ENCODE measurements around the gene BRME1.

The BRME1 gene

GRCh38 chr19:13905634-13906520 is at the start of gene BRME1, which contains the start of gene CC2D1A:
Gene BRME1 (minus strand): TSS chr19:13906117. CDS start chr19:13904892, 1,225 bp downstream.
Gene CC2D1A (plus strand): TSS chr19:13906201. CDS start chr19:13906442, 241 bp downstream.
- H3K79me2 ChIP-seq (ENCODE audit: insufficient read depth, low read depth), result no peaks in the 10 kb centered on the region
- no peaks in the 10 kb centered on the region for H3K36me3 ChIP-seq (ENCODE audit: insufficient read depth)
- TF ChIP-seq CTCF (conservative IDR thresholded peaks at IDR 0.05; ENCODE audit: low read depth, low read length), result no peak
- H3K4me2 ChIP-seq, result peak within 1 kb of the TSS; percentile 59
- peaks cover 7% of the 10 kb centered on the region for H3K4me1 ChIP-seq (ENCODE audit: low read depth, poor library complexity, severe bottlenecking)
- H3K9ac ChIP-seq, result peak within 1 kb of the TSS; percentile 67
- no peaks in the 10 kb centered on the region for H3K27me3 ChIP-seq (ENCODE audit: insufficient read depth, low read depth)
- peak within 1 kb of the TSS; percentile 62 for H2AFZ ChIP-seq (ENCODE audit: low read depth)
- H3K4me3 ChIP-seq (IDR thresholded peaks at IDR 0.05; ENCODE audit: insufficient read depth, low read depth, low read length), result no peak within 1 kb of the TSS
- H3K27ac ChIP-seq, result no peak within 1 kb of the TSS; the same call in 1 of the 2 replicates
- H4K20me1 ChIP-seq (ENCODE audit: insufficient read depth), result no peaks in the 10 kb centered on the region

GRCh38 chr19:13954185-13954584 is 48.3 kb upstream of the BRME1 start:
- H3K4me3 ChIP-seq (IDR thresholded peaks at IDR 0.05; ENCODE audit: insufficient read depth, low read depth, low read length), result no peak overlapping the region
- H3K9ac ChIP-seq, result no peak overlapping the region
- H2AFZ ChIP-seq (ENCODE audit: low read depth), result no peak overlapping the region
- H3K36me3 ChIP-seq (ENCODE audit: insufficient read depth), result no peaks in the 10 kb centered on the region
- H3K27me3 ChIP-seq (ENCODE audit: insufficient read depth, low read depth), result no peaks in the 10 kb centered on the region
- H4K20me1 ChIP-seq (ENCODE audit: insufficient read depth), result no peaks in the 10 kb centered on the region
- H3K79me2 ChIP-seq (ENCODE audit: insufficient read depth, low read depth), result peaks cover 10% of the 10 kb centered on the region; the same call in 1 of the 2 replicates
- H3K4me2 ChIP-seq, result no peak overlapping the region; the same call in 1 of the 2 replicates
- peaks cover 7% of the 10 kb centered on the region for H3K4me1 ChIP-seq (ENCODE audit: low read depth, poor library complexity, severe bottlenecking)
- no peak for TF ChIP-seq CTCF (conservative IDR thresholded peaks at IDR 0.05; ENCODE audit: low read depth, low read length)
- no peak overlapping the region for H3K27ac ChIP-seq

GRCh38 chr19:13952931-13953531 is 47.1 kb upstream of the BRME1 start:
- Histone ChIP-seq H3K27ac (no peak overlapping the region), H3K79me2 (ENCODE audit: insufficient read depth, low read depth) (peaks cover 10% of the 10 kb centered on the region; the same call in 1 of the 2 replicates), H3K4me1 (ENCODE audit: low read depth, poor library complexity, severe bottlenecking) (peaks cover 7% of the 10 kb centered on the region), H3K4me3 (IDR thresholded peaks at IDR 0.05; ENCODE audit: insufficient read depth, low read depth, low read length) (no peak overlapping the region), H3K9ac (peak overlapping the region; percentile 32; the same call in 1 of the 2 replicates), H3K4me2 (peak overlapping the region; percentile 82), H3K27me3 (ENCODE audit: insufficient read depth, low read depth) (no peaks in the 10 kb centered on the region), H2AFZ (ENCODE audit: low read depth) (no peak overlapping the region), H3K36me3 (ENCODE audit: insufficient read depth) (no peaks in the 10 kb centered on the region), H4K20me1 (ENCODE audit: insufficient read depth) (no peaks in the 10 kb centered on the region)
- TF ChIP-seq CTCF (conservative IDR thresholded peaks at IDR 0.05; ENCODE audit: low read depth, low read length), result no peak

GRCh38 chr19:13952154-13952930 is 46.4 kb upstream of the BRME1 start, which contains the start of gene DCAF15:
Gene DCAF15 (plus strand): TSS chr19:13952509. CDS start chr19:13952513, 4 bp downstream.
- H2AFZ ChIP-seq (ENCODE audit: low read depth), result peak within 1 kb of the TSS; percentile 89
- H3K79me2 ChIP-seq (ENCODE audit: insufficient read depth, low read depth), result peaks cover 10% of the 10 kb centered on the region; the same call in 1 of the 2 replicates
- H4K20me1 ChIP-seq (ENCODE audit: insufficient read depth), result no peaks in the 10 kb centered on the region
- peak within 1 kb of the TSS; percentile 75; the same call in 1 of the 2 replicates for H3K9ac ChIP-seq
- H3K4me1 ChIP-seq (ENCODE audit: low read depth, poor library complexity, severe bottlenecking), result peaks cover 7% of the 10 kb centered on the region
- no peaks in the 10 kb centered on the region for H3K36me3 ChIP-seq (ENCODE audit: insufficient read depth)
- no peak within 1 kb of the TSS for H3K4me3 ChIP-seq (IDR thresholded peaks at IDR 0.05; ENCODE audit: insufficient read depth, low read depth, low read length)
- peak within 1 kb of the TSS; percentile 58 for H3K27ac ChIP-seq
- no peaks in the 10 kb centered on the region for H3K27me3 ChIP-seq (ENCODE audit: insufficient read depth, low read depth)
- TF ChIP-seq CTCF (conservative IDR thresholded peaks at IDR 0.05; ENCODE audit: low read depth, low read length), result no peak
- peak within 1 kb of the TSS; percentile 82 for H3K4me2 ChIP-seq

All from KMS-11 (cell line).